NCI-H2107 (cell line): Measurements from ENCODE around the gene APOE.
A peak's percentile ranks its signal among the peaks of the same experiment; 100 is the strongest.
"Not testable (repeated sequence)": the region's sequence is repeated elsewhere in the genome, so short reads cannot be mapped to it uniquely, and the experiment has no call there.

Experiments used
- DNase-seq: peaks from one replicate; lab custom pipeline; 2025; lab: John Stamatoyannopoulos, UW

APOE gene

DNA sequence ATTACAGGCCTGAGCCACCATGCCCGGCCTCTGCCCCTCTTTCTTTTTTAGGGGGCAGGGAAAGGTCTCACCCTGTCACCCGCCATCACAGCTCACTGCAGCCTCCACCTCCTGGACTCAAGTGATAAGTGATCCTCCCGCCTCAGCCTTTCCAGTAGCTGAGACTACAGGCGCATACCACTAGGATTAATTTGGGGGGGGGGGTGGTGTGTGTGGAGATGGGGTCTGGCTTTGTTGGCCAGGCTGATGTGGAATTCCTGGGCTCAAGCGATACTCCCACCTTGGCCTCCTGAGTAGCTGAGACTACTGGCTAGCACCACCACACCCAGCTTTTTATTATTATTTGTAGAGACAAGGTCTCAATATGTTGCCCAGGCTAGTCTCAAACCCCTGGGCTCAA is 4.2 kb downstream of the APOE start:
- DNase-seq: no peak

DNA sequence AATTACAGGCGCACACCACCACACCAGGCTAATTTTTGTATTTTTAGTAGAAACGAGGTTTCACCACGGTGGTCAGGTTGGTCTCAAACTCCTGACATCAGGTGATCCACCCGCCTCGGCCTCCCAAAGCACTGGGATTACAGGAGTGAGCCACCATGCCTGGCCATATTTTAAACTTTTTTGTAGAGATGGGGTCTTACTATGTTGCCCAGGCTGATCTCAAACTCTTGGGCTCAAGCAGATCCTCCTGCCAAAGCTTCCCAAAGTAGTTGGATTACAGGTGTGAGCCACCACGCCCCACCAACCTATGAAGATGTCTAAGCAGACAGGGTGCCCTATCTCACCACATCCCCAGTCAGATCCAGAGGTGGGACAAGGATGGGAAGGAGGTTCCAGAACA is 6.3 kb downstream of the APOE start:
- not testable (repeated sequence) for DNase-seq

DNA sequence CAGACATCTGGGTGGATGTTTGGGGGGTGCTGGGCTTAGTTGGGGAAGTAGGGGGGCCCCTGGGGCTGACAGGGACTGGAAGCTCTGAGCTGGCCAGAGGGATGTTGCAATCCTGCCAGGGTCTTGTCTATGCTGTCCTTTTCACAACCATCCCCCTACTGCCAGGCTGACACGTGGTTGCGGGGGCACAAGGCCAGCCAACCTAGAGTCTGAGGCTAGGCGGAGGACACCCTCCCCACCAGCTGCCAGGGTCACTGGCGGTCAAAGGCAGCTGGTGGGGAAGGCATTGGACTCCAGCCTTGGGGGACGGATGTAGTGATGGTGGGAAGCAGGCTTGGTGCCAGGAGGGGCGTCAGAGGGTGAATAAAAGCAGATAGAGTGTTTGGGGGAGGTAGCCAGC is 7.3 kb downstream of the APOE start:
- DNase-seq: no peak

DNA sequence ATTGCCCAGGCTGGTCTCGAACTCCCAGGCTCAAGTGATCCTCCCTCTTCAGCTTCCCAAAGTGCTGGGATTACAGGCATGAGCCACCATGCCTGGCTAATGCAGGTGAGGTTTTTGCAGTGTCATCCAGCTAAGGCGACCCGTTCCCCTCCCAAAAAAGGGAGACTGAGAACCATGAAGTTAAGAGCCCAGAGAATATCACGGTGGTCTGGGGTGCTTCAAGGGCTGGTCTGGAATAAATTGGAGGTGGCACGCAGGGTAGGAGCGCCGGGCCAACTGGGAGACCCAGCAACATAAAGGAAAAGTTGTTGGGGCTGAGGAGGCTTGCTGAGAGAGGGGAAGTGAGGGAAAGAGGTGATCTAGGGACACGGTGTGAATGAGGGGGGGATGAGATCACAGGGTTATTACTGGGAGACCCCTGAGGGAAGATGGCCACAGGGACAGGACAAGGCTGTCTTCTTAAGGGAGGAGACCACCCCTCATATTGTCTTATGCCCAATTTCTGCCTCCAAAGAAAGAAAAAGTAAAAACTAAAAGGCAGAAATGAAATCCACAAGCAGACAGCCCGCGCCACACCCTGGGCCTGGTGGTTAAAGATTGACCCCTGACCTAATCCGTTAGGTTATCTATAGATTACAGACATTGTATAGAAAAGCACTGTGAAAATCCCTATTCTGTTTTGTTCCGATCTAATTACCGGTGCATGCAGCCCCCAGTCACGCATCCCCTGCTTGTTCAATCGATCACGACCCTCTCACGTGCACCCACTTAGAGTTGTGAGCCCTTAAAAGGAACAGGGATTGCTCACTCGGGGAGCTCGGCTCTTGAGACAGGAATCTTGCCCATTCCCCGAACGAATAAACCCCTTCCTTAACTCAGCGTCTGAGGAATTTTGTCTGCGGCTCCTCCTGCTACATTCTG is 8.2 kb downstream of the APOE start:
- not testable (repeated sequence) for DNase-seq

DNA sequence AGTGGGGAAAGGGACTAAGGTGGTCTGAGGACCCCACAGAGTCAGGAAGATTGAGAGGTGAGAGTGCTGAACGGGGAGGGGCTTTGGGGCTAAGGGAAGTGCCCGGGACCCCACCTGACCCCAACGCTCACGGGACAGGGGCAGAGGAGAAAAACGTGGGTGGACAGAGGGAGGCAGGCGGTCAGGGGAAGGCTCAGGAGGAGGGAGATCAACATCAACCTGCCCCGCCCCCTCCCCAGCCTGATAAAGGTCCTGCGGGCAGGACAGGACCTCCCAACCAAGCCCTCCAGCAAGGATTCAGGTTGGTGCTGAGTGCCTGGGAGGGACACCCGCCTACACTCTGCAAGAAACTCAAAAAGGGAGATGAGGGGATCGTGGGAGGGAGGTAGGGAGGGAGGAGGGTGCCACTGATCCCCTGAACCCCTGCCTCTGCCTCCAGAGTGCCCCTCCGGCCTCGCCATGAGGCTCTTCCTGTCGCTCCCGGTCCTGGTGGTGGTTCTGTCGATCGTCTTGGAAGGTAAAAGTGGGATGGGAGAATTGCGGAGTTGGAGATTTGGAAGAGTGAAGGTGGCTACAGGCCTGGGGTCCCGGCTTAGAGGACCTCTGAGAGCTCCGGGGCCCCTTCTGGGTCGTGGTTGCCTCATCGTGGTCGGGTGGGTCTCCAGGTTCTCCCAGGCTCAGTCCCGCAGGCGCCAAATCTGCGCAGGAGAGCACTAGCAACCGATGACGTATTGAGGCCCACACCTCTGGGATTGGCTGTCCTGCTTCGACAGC is 9.0 kb downstream of the APOE start, which contains the start of gene APOC1:
TSS of gene APOC1 (plus strand) at position 176 of the 774 bp plus-strand sequence. CDS start at position 460, 284 bp downstream.
- DNase-seq: peak; percentile 52

DNA sequence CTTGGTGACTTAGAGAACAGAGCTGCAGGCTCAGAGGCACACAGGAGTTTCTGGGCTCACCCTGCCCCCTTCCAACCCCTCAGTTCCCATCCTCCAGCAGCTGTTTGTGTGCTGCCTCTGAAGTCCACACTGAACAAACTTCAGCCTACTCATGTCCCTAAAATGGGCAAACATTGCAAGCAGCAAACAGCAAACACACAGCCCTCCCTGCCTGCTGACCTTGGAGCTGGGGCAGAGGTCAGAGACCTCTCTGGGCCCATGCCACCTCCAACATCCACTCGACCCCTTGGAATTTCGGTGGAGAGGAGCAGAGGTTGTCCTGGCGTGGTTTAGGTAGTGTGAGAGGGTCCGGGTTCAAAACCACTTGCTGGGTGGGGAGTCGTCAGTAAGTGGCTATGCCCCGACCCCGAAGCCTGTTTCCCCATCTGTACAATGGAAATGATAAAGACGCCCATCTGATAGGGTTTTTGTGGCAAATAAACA is 18.7 kb downstream of the APOE start:
- no peak for DNase-seq

DNA sequence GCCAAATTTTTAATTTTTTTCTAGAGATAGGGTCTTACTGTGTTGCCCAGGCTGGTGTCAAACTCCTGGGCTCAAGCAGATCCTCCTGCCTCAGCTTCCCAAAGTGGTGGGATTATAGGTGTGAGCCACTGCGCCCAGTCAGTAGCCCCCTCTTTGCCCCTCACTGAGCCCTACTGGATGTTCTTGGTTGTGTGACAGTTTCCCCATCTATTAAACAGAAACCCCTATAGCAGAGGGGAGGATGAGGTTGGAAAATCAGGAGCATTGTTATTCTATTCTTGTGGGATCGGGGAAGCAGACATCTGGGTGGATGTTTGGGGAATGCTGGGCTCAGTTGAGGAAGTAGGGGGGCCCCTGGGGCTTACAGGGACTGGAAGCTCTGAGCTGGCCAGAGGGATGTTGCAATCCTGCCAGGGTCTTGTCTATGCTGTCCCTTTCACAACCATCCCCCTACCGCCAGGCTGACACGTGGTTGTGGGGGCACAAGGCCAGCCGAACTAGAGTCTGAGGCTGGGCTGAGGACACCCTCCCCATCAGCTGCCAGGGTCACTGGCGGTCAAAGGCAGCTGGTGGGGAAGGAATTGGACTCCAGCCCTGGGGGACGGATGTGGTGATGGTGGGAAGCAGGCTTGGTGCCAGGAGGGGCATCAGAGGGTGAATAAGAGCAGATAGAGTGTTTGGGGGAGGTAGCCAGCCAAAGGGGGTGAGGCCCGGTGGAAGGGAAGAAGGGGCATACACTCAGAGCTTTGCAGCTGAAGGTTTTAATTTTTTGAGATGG is 19.7 kb downstream of the APOE start:
- no peak for DNase-seq

DNA sequence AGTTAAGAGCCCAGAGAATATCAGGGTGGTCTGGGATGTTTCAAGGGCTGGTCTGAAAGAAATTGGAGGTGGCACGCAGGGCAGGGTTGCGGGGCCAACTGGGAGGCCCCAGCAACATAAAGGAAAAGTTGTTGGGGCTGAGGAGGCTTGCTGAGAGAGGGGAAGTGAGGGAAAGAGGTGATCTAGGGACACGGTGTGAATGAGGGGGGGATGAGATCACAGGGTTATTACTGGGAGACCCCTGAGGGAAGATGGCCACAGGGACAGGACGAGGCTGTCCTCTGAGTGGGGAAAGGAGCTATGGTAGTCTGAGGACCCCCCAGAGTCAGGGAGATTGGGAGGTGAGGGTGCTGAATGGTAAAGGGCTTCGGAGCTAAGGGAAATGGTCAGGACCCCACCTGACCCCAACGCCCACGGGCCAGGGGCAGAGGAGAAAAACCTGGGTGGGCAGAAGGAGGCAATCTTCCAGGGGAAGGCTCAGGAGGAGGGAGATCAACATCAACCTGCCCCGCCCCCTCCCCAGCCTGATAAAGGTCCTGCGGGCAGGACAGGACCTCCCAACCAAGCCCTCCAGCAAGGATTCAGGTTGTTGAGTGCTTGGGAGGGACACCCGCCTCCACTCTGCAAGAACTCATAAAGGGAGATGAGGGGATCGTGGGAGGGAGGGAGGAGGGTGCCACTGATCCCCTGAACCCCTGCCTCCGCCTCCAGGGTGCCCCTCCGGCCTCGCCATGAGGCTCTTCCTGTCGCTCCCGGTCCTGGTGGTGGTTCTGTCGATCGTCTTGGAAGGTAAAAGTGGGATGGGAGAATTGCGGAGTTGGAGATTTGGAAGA is 20.9 kb downstream of the APOE start:
- not testable (repeated sequence) for DNase-seq

DNA sequence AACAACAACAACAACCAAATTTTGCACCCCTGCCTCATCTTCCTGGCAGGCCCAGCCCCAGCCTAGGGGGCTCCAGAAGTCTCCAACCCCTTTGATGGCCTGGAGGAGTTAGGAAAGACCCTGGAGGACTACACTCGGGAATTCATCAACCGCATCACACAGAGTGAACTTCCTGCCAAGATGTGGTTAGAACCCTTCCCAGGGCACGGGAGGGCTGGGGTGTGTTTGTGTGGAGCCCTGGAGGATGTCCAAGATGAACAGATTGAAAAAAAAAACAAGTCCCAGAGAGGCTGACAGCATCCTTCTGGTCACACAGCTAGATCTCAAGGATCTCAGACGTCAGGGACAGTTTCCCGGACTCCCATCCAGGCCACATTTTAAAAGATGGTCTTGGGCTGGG is 22.1 kb downstream of the APOE start:
- DNase-seq: no peak

DNA sequence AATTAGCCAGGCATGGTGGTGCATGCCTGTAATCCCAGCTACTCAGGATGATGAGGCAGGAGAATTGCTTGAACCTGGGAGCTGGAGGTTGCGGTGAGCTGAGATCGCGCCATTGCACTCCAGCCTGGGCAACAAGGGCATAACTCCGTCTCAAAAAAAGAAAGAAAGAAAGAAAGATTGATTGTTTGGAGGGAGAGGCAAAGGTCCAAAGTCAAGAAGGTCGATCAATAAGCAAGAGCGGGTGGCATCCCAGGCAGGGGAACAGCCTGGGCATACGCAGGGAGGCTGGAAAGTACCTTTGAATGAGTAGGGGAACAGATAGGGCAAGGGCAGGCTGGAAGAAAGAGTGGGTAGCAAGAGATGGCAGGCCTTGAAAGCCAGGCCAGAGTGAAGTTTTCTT is 24.5 kb downstream of the APOE start:
- DNase-seq: no peak

DNA sequence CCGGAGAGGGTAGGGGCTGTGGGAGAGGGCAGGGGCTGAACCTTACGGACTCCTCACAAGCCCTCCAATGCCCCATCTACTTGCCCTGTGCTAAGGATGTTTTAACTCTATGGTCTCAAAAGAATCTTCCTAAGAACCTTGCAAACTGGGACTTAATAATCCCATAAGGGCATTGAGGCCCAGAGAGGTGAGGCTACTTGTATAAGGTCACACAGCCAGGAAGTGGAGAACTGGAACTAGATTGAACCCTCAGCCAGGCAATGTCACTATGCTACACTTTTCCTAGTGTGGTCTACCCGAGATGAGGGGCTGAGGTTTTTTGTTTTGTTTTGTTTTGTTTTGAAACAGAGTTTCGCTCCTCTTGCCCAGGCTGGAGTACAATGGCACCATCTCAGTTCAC is 25.9 kb downstream of the APOE start:
- DNase-seq: no peak

DNA sequence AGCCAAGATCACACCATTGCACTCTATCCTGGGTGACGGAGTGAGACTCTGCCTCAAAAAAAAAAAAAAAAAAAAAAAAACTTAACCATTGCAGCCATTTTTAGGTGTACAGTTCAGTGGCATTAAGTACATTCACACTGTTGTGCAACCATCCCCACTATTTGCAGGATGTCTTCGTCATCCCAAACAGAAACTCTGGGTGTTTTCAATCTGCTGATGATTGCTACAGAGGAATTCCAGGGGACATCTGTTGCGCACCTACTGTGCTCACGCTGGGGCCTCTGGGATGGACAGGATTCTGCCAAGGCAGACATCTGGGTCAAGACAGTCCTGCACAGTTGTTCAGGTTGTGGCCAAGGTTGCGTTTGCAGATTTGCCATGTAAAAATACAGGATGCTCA is 34.1 kb downstream of the APOE start:
- DNase-seq: no peak

DNA sequence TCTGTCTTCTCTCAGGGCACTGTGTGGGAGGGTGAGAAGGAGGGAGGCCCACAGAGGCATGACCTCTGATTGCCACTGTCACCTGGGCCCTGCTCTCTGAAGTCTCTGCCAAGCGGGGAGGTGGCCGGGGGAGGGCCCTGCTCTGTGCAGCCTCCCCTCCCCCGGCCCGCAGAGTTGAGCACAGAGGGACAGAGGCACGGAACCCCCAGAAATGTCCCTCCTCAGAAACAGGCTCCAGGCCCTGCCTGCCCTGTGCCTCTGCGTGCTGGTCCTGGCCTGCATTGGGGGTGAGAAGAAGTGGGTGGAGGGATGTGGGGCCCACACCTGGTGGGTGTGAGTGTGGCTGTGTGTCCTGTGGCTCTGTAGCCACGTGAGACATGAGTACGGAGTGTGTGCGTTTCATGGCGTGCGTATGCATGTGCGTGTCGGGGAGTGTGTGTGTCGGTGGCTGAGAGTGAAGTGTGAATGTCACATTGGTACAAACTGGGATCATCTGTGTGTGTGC is 36.5 kb downstream of the APOE start, which contains the start of gene APOC4:
TSS of gene APOC4 (plus strand) at position 171 of the 505 bp plus-strand sequence. CDS start at position 212, 41 bp downstream.
- no peak for DNase-seq

DNA sequence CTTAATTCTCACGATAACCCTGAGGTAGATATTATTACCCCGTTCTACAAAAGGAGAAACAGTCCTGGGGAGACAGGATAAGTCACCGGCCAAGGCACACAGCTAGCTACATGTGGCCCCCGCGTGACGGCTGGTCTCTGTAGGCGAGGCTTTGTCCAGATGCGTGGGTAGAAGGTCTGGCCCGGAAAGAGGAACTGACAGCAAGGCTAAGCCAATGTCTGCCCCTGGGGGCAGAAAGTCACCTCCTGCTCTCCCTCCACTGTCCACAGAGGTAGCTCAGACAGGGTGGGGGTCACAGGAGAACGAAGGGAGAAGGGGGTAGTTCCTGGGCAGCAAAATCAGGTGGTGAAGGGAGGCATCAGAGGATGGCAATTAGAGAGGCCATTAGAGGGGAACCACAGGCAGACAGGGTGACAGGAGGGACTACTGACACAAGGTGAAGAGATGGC is 38.2 kb downstream of the APOE start:
- DNase-seq: no peak

DNA sequence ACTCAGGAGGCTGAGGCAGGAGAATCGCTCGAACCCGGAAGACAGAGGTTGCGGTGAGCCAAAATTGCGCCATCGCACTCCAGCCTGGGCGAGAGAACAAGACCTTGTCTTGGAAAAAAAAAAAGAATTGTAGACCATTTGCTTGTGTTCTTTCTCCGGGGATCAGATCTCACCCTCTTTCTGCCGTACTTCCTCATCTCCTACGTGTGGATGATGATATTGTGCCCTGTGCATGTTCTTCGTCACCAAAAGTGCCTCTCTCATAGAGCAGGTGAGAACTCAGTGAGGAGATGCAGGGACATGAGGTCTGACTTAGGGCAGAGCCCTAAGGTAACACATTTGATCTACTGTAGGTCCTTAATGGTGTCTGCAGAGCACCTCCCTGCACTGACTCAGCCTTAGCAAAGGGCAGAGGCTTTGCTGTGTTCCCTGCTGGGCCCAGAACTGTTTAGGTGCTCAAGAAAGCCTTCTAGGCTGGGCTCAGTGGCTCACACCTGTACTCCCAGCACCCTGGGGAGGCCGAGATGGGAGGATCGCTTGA is 41.5 kb downstream of the APOE start:
- DNase-seq: no peak

DNA sequence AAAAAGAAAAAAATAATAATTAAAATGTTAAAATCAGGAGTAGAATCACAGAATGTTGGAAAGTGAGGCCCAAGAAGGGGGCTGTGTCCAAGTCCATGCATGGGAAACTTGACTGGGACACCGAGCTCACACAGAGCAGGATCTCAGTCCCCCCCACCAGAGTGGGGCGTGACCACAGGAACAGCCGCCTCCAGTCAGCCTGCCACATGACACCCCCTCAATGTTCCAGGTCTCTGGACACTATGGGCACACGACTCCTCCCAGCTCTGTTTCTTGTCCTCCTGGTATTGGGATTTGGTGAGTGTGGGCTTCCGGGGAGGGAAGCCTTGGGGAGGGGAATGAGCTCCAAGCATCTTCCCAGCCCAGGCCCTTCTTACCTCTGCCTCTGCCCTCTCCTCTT is 42.6 kb downstream of the APOE start:
- DNase-seq: no peak

DNA sequence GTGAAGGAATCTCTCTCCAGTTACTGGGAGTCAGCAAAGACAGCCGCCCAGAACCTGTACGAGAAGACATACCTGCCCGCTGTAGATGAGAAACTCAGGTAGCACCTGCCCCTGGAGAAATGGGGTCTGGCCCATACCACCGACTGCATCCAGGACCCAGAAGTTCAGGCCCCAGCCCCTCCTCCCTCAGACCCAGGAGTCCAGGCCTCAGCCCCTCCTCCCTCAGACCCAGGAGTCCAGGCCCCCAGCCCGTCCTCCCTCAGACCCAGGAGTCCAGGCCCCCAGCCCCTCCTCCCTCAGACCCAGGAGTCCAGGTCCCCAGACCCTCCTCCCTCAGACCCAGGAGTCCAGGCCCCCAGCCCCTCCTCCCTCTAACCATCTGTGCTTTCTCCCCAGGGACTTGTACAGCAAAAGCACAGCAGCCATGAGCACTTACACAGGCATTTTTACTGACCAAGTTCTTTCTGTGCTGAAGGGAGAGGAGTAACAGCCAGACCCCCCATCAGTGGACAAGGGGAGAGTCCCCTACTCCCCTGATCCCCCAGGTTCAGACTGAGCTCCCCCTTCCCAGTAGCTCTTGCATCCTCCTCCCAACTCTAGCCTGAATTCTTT is 43.3 kb downstream of the APOE start:
- no peak for DNase-seq

DNA sequence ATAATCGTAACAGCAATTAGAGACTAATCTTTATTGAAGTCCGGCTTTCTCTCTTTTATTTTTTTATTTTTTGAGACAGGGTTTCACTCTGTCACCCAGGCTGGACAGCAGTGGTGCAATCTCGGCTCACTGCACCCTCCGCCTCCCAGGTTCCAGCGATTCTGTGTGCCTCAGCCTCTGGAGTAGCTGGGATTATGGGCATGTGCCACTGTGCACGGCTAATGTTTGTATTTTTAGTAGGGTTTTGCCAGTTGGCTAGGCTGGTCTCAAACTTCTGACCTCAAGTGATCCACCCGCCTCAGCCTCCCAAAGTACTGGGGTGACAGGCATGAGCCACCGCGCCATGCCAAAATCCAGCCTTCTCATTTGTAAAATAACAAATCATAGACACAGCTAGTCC is 44.0 kb downstream of the APOE start:
- no peak for DNase-seq

DNA sequence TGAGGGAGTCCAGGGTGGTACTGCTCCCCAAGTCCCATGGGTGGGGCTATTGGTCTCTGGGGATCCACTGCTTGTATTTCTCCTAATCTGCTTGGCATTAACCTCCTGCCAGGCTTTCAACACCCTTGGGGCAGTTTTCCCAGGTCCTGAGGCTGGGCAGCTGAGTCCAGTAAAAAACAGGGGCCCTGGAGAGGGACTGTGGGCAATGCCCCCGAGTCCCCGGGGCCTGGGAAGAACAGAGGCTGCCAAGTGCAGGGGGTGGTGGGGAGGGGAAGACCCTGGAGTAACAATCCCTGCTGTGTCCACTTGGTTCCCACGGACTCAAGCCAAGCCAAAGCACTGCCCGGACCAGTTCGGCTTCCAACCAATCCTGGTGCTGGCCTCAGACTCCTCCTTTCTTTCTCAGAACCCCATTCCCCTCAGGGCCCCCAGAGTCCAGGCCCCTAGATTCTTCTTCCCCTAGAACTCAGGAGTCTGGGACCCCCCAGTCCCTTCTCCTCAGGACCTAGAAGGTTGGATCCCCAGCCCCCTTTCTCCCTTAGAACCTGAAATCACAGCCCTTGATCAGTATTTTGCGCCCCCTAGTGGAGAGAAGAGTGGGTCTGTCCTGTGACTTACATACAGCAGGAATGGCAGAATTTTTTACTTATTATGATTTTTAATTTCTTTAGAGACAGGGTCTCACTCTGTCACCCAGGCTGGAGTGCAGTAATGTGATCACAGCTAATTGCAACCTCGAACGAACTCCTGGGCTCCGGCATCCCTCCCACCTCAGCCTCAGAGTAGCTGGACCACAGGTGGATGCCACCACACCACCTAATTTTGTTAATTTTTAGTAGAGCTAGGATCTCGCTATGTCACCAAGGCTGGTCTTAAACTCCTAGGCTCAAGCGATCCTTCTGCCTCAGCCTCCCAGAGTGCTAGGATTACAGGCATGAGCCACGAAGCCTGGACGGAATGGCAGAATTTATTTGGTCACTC is 45.9 kb downstream of the APOE start:
- DNase-seq: peak; percentile 41
